Activated CD8-positive, alpha-beta memory T cell treated with anti-CD3 and anti-CD28 coated beads, Interleukin-2, amount 50 U/mL, for 4 hours (primary cell): ENCODE data around the gene ATP9B.
"Not testable (repeated sequence)": the region's sequence is repeated elsewhere in the genome, so short reads cannot be mapped to it uniquely, and the experiment has no call there.

ENCODE experiments used
- DNase-seq: peaks from one replicate; pipeline ENCODE4 v3.0.0-alpha.2; 2020

Gene ATP9B

DNA sequence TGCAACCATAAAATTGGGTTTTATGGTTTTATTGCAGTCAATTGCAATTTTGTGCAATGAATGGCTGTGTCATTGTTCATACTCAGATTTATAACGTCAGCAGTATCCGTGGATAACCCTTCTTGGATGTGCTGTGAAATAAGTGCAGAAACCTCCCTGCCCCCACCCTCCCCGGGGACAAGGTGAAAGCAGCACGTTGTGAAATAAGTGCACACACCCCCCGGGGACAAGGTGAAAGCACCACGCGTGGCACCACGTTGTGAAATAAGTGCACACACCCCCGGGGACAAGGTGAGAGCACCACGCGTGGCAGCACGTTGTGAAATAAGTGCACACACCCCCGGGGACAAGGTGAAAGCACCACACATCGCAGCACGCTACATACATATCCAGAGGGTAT, 232.9 kb downstream of the ATP9B start:
- no peak for DNase-seq

DNA sequence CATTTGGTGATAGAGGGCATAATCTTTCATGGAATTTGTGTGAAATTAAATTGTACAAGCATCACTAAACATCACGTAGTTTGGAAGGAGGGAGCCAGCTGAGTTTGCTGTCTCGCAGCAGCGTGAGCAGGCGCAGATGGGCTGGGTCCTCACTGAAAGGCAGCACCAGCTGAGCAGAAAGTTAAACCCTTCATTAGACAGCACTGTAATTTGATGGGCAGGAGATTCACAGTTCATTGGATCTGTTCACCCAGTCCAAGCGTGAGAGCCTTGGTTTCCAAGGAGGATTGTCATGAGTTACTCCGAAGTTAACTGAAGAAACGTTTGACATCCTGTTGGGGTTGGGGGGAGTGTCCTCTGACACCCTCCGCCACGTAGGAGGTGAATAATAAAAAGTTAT, 236.7 kb downstream of the ATP9B start:
- DNase-seq, result no peak

DNA sequence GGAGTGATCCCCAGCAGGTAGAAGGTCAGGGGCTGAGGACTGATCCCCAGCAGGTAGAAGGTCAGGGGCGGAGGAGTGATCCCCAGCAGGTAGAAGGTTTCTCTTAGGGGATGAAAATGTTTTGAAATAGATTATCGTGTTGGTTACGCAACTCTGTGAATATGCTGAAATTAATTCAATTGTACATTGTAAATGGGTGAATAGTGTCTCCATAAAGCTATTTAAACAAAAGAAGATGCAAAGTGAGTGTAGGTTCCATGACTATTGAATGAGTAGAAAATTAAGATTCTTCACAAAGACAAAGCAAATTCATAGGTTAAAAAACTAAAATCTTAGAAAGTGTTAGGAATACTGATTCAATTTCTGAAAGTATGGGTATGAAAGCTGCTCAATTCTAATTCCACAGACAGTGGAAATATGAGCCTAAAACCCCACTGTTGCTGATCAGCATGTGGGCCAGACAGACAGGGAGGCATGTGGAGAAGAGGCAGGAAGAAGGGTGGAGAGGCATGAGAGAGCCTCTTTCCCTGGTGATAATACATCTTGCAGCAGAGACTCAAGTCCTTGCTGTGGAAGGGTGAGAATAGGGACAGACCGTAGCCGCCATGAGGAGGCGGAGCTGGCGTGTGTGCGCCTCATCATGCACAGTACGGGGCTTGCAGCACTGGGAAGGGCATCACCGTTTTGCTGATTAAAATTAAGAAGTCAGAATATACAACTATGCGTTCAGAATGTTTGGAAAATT, 240.6 kb downstream of the ATP9B start:
- DNase-seq, result no peak

GRCh38 chr18:79314838-79315388, 245.7 kb downstream of the ATP9B start:
- DNase-seq, result no peak

DNA sequence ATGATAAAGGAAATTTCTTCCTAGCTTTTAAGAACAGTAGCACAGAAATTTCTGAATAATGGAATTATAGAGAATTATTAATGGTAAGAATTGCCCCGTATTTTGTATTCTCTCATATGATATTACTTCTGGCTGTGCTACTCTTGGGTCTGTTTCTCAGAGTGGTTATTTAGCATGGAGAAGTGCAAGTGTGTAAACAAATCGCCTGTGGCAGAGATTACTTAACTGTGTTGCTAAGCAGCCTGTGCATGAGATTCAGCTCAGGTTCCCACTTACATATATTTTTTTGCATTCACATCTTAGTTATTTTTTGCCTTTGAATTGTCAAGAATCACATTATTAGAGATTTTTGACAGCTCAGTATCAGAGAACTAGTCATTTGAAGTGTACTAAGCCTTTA, 246.4 kb downstream of the ATP9B start:
- DNase-seq, result no peak

- DNase-seq, result no peak
These were observed 248.5 kb downstream of the ATP9B start for GRCh38 chr18:79317703-79318102.

DNA sequence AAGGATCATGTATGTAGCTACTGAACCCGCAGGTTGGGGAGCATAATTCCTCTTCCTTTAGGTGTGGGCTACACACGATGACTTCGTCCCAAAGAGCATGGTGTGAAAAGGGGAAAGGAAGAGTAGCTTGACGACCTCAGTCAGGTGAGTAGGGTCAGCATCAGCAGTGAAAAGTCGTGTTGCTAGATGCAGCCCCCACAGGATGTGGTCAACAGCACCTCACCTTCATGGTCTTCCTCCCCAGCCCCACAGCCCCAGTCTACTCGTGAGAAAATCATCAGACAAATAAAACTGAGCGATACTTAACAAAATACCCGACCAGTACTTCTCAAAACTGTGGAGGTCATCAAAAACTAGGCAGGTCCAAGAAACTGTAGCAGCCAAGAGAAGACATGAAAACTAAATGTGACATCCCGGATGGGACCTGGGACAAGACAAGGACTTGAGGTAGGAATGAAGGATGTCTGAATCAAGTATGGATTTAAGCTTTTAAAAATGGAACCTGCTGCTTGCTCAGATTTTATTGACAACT, 249.0 kb downstream of the ATP9B start:
- no peak for DNase-seq

- DNase-seq, result no peak
These were observed 251.1 kb downstream of the ATP9B start for GRCh38 chr18:79320216-79320850.

DNA sequence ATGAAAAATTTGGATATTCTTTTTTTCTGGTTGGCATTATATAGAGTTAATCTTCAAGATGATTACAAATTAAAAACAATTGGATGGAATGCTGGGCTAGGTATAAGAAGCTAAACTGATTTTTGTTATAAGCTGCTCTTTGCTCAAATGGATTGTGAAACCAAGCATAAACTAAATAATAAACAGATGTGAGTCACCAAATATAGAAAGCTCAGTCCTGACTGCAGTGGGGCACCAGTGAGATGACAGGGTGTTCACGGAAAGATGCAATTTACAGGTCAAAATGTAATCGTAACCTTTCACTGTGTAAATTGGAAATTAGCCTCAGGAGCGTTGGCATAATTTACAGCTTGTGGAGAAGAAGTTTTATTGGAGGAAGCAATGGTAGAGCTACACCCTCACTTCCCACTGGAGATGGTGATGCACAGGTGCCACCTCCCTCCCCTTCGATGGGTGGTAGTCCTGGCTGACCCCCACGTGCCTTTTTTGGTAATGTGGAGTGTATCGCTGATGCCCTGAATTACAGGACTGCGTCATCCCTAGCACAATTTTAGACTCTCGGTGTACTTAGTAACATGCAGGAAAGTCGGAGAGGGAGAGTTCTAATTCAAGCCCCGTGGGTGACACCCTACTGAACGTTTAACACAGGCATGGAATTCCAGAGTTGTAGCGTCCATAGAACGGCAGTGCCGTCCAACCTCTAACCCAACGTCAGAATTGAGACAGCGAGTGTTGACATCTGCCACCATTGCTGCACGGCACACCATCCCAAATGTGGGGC, 252.6 kb downstream of the ATP9B start:
- DNase-seq, result no peak

GRCh38 chr18:79322441-79322840, 253.2 kb downstream of the ATP9B start:
- DNase-seq, result no peak

- DNase-seq, result no peak
These were observed 254.3 kb downstream of the ATP9B start for GRCh38 chr18:79323471-79323870.

DNA sequence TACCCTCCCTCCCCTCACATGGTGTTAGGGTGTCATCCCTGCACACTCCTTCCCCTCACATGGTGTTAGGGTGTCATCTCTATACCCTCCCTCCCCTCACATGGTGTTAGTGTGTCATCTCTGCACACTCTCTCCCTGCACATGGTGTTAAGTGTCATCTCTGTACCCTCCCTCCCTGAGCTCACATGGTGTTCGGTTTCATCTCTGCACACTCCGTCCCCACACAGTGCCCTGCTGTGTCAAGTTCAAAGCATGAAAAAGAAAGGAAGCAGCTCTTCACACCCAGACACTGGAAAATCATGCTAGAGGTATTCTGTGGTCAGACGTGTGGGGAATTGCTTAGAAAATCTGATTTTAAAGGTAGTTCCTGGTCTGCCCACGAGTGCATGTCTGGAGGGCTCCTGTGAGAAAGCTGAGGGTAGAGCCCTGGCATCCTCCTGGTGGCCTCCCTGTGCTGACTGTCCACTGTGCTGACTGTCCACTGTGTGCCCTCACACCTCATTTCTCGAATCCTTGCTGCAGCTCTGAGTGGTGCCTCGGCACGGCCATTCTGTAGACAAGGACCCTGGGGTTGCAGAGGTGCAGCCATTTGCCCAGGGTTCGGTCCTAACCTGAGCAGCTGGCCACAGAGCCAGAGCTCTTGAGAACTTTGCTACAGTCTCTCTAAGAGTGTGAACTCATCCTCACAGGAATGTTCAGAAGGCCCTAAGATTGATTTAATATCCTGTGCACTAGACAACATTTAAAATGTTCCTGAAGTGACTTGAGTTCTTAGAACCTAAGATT, 257.4 kb downstream of the ATP9B start:
- no peak for DNase-seq

GRCh38 chr18:79327199-79327721, 258.1 kb downstream of the ATP9B start:
- DNase-seq, result no peak

DNA sequence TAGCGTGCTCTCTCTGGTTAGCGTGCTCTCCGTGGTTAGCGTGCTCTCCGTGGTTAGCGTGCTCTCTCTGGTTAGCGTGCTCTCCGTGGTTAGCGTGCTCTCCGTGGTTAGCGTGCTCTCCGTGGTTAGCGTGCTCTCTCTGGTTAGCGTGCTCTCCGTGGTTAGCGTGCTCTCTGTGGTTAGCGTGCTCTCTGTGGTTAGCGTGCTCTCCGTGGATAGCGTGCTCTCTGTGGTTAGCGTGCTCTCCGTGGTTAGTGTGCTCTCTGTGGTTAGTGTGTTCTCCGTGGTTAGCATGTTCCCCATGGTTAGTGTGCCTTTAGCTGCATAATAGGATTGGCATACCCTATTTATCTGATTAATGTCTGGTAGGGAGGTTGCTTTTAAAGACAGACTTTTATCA, 258.7 kb downstream of the ATP9B start:
- not testable (repeated sequence) for DNase-seq

GRCh38 chr18:79328887-79329286, 259.7 kb downstream of the ATP9B start:
- DNase-seq, result no peak

DNA sequence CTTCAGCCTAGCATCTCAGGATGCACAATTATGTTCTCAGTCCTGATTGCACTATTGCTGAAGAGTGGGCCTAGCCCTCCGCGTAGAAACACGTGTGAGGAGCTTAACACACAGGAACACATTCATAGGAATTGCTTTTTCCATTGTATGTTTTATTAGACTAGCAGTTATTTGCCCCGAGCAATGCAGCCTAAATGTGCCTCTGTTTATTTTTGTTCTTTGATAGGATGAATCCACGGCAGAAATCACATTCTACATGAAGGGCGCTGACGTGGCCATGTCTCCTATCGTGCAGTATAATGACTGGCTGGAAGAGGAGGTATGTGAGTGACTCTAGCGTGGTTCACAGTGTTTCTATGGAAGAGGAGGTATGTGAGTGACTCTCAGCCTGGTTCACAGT, 260.6 kb downstream of the ATP9B start:
- no peak for DNase-seq

GRCh38 chr18:79332646-79333045, 263.5 kb downstream of the ATP9B start:
- DNase-seq, result no peak

DNA sequence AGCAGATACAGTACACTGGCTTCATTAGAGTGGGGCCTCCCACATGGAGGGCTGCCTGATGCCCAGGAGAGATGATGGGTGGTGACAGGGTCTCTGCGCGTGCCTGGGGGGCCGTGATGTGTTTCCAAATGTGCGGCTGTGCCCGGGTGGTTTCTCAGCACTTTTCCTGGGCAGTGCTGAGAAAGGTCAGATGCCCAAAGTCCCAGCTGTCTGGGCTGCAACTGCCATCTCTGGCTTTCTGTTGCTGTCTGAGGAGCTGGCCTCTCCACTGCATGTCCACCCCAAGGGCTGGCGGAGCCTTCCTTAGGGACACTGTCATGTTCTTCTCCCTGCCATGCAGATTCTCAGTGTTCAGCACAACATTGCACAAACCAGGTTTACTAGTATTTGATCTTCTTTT, 263.9 kb downstream of the ATP9B start:
- no peak for DNase-seq

GRCh38 chr18:79334496-79335233, 265.5 kb downstream of the ATP9B start:
- no peak for DNase-seq

GRCh38 chr18:79335833-79336360, 266.7 kb downstream of the ATP9B start:
- no peak for DNase-seq

GRCh38 chr18:79336556-79337142, 267.5 kb downstream of the ATP9B start:
- no peak for DNase-seq
